ENCODE measurements around the gene GABRG3. TPM values are rescaled to one million over a fixed set of nuclear protein-coding genes. Genes with fewer than 3 reads are reported as not detected.

The GABRG3 gene
- total RNA-seq, 1 experiment from 2014 or later = not detected

- H3K27me3 ChIP-seq (ENCODE audit: insufficient read depth, low read length) = no peaks in the 10 kb centered on the region
- H2AFZ ChIP-seq (ENCODE audit: low read depth, low read length, poor library complexity, severe bottlenecking) = no peak overlapping the region
- H3K9me3 ChIP-seq (ENCODE audit: control insufficient read depth in 1 of 2, insufficient read depth in 1 of 2, low read depth in 1 of 2, low read length in 2 of 2) = peaks cover 18 to 44% of the 10 kb centered on the region in 2 experiments; a peak in 2 of 4 replicates
- intact Hi-C loops (cut with micrococcal nuclease) = no loop called here
- no peak overlapping the region for H3K27ac ChIP-seq (ENCODE audit: low read depth, low read length)
- H3K9ac ChIP-seq (ENCODE audit: low read length) = no peak overlapping the region
- no peaks in the 10 kb centered on the region for H4K20me1 ChIP-seq (ENCODE audit: insufficient read depth)
- ChIA-PET CTCF (no interaction called here), POLR2A (no interaction called here), RAD21 (ENCODE audit: low non-redundant PET in 1 of 2, low total read pairs in 2 of 2, uncharacterized antibody in 2 of 2, unreplicated experiment in 2 of 2) (no interaction called here)
- no peak for ATAC-seq
- H3K9me2 ChIP-seq (ENCODE audit: insufficient read depth) = no peaks in the 10 kb centered on the region
- no peak for DNase-seq (ENCODE audit: low read depth, low spot score)
- no peaks in the 10 kb centered on the region; a peak in 1 of 4 replicates for H3K36me3 ChIP-seq (ENCODE audit: control insufficient read depth in 1 of 2, insufficient read depth in 2 of 2, low read length in 2 of 2)
- H3K4me2 ChIP-seq (ENCODE audit: low read length) = no peak overlapping the region
- H3K4me1 ChIP-seq (ENCODE audit: control insufficient read depth in 1 of 2, insufficient read depth in 2 of 2, low read length in 2 of 2) = no peaks in the 10 kb centered on the region
- TF ChIP-seq EZH2 (IDR thresholded peaks at IDR 0.05) (no peak), ZFX (IDR thresholded peaks at IDR 0.05) (no peak), EZH2phosphoT487 (IDR thresholded peaks at IDR 0.05; ENCODE audit: borderline replicate concordance) (no peak), FOSL1 (IDR thresholded peaks at IDR 0.05; ENCODE audit: low read depth) (no peak), RAD21 (IDR thresholded peaks at IDR 0.05; ENCODE audit: low read depth) (no peak), CBX3 (IDR thresholded peaks at IDR 0.05; ENCODE audit: low read depth) (no peak), SIN3A (IDR thresholded peaks at IDR 0.05; ENCODE audit: low read depth) (no peak), ZNF274 (IDR thresholded peaks at IDR 0.05; ENCODE audit: low read depth, low read length) (no peak), JUND (IDR thresholded peaks at IDR 0.05) (no peak), YY1 (IDR thresholded peaks at IDR 0.05; ENCODE audit: extremely low read depth, insufficient replicate concordance, low read depth, low read length) (no peak), CEBPB (IDR thresholded peaks at IDR 0.05; ENCODE audit: low read depth) (no peak)
- TF ChIP-seq, protein P1, sequence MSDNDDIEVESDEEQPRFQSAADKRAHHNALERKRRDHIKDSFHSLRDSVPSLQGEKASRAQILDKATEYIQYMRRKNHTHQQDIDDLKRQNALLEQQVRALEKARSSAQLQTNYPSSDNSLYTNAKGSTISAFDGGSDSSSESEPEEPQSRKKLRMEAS (IDR thresholded peaks at IDR 0.05) = no peak
- no peak overlapping the region for H3K4me3 ChIP-seq (replicated peaks in 1 of 2; ENCODE audit: low read depth in 1 of 2, low read length in 2 of 2)
- no TSS peak for BruUV-seq (replicated peaks)
- H3K79me2 ChIP-seq (ENCODE audit: insufficient read depth, low read length) = no peaks in the 10 kb centered on the region
Measured at GRCh38 chr15:27095886-27096624, 125.1 kb downstream of the GABRG3 start.

GRCh38 chr15:27097506-27097905 is 126.5 kb downstream of the GABRG3 start:
- BruUV-seq (replicated peaks) = no TSS peak
- H2AFZ ChIP-seq (ENCODE audit: low read depth, low read length, poor library complexity, severe bottlenecking) = no peak overlapping the region
- ATAC-seq = no peak
- no peaks in the 10 kb centered on the region; a peak in 1 of 4 replicates for H3K36me3 ChIP-seq (ENCODE audit: control insufficient read depth in 1 of 2, insufficient read depth in 2 of 2, low read length in 2 of 2)
- intact Hi-C loops (cut with micrococcal nuclease) = no loop called here
- H3K4me2 ChIP-seq (ENCODE audit: low read length) = no peak overlapping the region
- ChIA-PET CTCF (no interaction called here), POLR2A (no interaction called here), RAD21 (ENCODE audit: low non-redundant PET in 1 of 2, low total read pairs in 2 of 2, uncharacterized antibody in 2 of 2, unreplicated experiment in 2 of 2) (no interaction called here)
- no peaks in the 10 kb centered on the region for H3K79me2 ChIP-seq (ENCODE audit: insufficient read depth, low read length)
- DNase-seq (ENCODE audit: low read depth, low spot score) = no peak
- no peak overlapping the region for H3K9ac ChIP-seq (ENCODE audit: low read length)
- TF ChIP-seq ELF1 (IDR thresholded peaks at IDR 0.05; ENCODE audit: borderline replicate concordance, low read depth) (no peak), POLR2AphosphoS5 (IDR thresholded peaks at IDR 0.05; ENCODE audit: low read depth, low read length) (no peak), EGR1 (IDR thresholded peaks at IDR 0.05; ENCODE audit: low read depth) (no peak), RAD21 (IDR thresholded peaks at IDR 0.05; ENCODE audit: low read depth) (no peak), CBX3 (IDR thresholded peaks at IDR 0.05; ENCODE audit: low read depth) (no peak), CEBPB (IDR thresholded peaks at IDR 0.05; ENCODE audit: low read depth) (no peak), CTCF (IDR thresholded peaks at IDR 0.05 in 2 of 3, conservative IDR thresholded peaks at IDR 0.05 in 1 of 3; ENCODE audit: borderline replicate concordance in 1 of 3, insufficient read depth in 1 of 3, low read depth in 2 of 3, low read length in 2 of 3) (no peak), ZNF274 (IDR thresholded peaks at IDR 0.05; ENCODE audit: low read depth, low read length) (no peak), ATF3 (IDR thresholded peaks at IDR 0.05) (no peak), TCF7L2 (IDR thresholded peaks at IDR 0.05; ENCODE audit: borderline replicate concordance, extremely low read depth, insufficient read depth, insufficient read length) (no peak), SIN3A (IDR thresholded peaks at IDR 0.05; ENCODE audit: low read depth) (no peak)
- TF ChIP-seq, protein P1 (IDR thresholded peaks at IDR 0.05) = no peak
- H3K27me3 ChIP-seq (ENCODE audit: insufficient read depth, low read length) = no peaks in the 10 kb centered on the region
- no peak overlapping the region for H3K4me3 ChIP-seq (replicated peaks in 1 of 2; ENCODE audit: low read depth in 1 of 2, low read length in 2 of 2)
- H3K9me2 ChIP-seq (ENCODE audit: insufficient read depth) = no peaks in the 10 kb centered on the region
- peaks cover 15 to 44% of the 10 kb centered on the region in 2 experiments; a peak in 2 of 4 replicates for H3K9me3 ChIP-seq (ENCODE audit: control insufficient read depth in 1 of 2, insufficient read depth in 1 of 2, low read depth in 1 of 2, low read length in 2 of 2)
- no peak overlapping the region for H3K27ac ChIP-seq (ENCODE audit: low read depth, low read length)
- no peaks in the 10 kb centered on the region for H3K4me1 ChIP-seq (ENCODE audit: control insufficient read depth in 1 of 2, insufficient read depth in 2 of 2, low read length in 2 of 2)
- no peaks in the 10 kb centered on the region for H4K20me1 ChIP-seq (ENCODE audit: insufficient read depth)

Measured in HCT116 (cell line).